DMS153 (cell line): ENCODE measurements around the gene KRT1.

Experiments used
- DNase-seq: peaks from one replicate; lab custom pipeline; 2025; lab: John Stamatoyannopoulos, UW

KRT1 gene

GRCh38 chr12:52636189-52636588, 44.0 kb downstream of the KRT1 start:
- DNase-seq = no peak

GRCh38 chr12:52634266-52635056, 45.7 kb downstream of the KRT1 start:
- DNase-seq = no peak

GRCh38 chr12:52633383-52633782, 46.8 kb downstream of the KRT1 start:
- no peak for DNase-seq

GRCh38 chr12:52632656-52633055, 47.6 kb downstream of the KRT1 start:
- no peak for DNase-seq

GRCh38 chr12:52631676-52632459, 48.3 kb downstream of the KRT1 start:
- no peak for DNase-seq

- no peak for DNase-seq
Observed at GRCh38 chr12:52631264-52631663, 48.9 kb downstream of the KRT1 start.

GRCh38 chr12:52630599-52631200, 49.5 kb downstream of the KRT1 start:
- no peak for DNase-seq

GRCh38 chr12:52630008-52630500, 50.2 kb downstream of the KRT1 start:
- DNase-seq = no peak

GRCh38 chr12:52629281-52630007, 50.8 kb downstream of the KRT1 start:
- DNase-seq = no peak

- DNase-seq = no peak
Observed at GRCh38 chr12:52628841-52629240, 51.4 kb downstream of the KRT1 start.

GRCh38 chr12:52628111-52628507, 52.1 kb downstream of the KRT1 start:
- no peak for DNase-seq

GRCh38 chr12:52627395-52628110, 52.7 kb downstream of the KRT1 start:
- no peak for DNase-seq
